Endothelial cell of umbilical vein (primary cell): ENCODE data around the gene MEGF11. TPM values are rescaled to one million over a fixed set of nuclear protein-coding genes. Genes with fewer than 3 reads are reported as not detected.
A peak's percentile ranks its signal among the peaks of the same experiment; 100 is the strongest.

Experiments
- BruUV-seq: library from RNA; stranded (reverse); fragments of 400-500 nt; replicated peaks from 2 replicates; lab custom pipeline; 2021; lab: Mats Ljungman, UMichigan
- CTCF ChIA-PET: fragments of 300-600, 350-600 bp; sonication (Branson Sonifier 250); formaldehyde crosslinking; loops from one replicate; lab custom pipeline; 2021; ENCODE audit warnings: antibody characterized with exemption, inconsistent platforms; lab: Charles Lee
- POLR2A ChIA-PET: fragments of 300-600, 350-600 bp; sonication (Branson Sonifier 250); formaldehyde crosslinking; loops from one replicate; lab custom pipeline; 2021; ENCODE audit warnings: antibody characterized with exemption, inconsistent platforms; lab: Charles Lee
- DNase-seq: peaks from one replicate; pipeline ENCODE4 v3.0.0-alpha.2; 2011; ENCODE audit warnings: low read depth, low spot score
- FAIRE-seq: peaks from 2 replicates; lab custom pipeline; 2011; peaks lifted over from hg19 to GRCh38; lab: Jason Lieb, UNC
- H2AFZ ChIP-seq: 2 replicates; pipeline ENCODE4 v1.6.0; 2012; ENCODE audit warnings: low read depth, low read length, control low read depth, inconsistent platforms
- H3K27ac ChIP-seq: 2 replicates; pipeline ENCODE4 v1.5.1; 2011; ENCODE audit warnings: low read depth, mild to moderate bottlenecking, control low read depth, low read length, moderate library complexity; ENCODE audit not compliant: insufficient read depth
- H3K27me3 ChIP-seq, 2 experiments: 2 replicates each; pipeline versions ENCODE4 v1.6.0 to v1.6.1; 2011; ENCODE audit warnings: low read length in 2 of 2, mixed read lengths in 1 of 2; ENCODE audit not compliant: control insufficient read depth in 2 of 2, insufficient read depth in 2 of 2
- H3K36me3 ChIP-seq, 2 experiments: 2 replicates in 1 of 2; 3 replicates in 1 of 2; pipeline ENCODE4 v1.5.1; 2011; ENCODE audit warnings: low read length in 2 of 2, mild to moderate bottlenecking in 1 of 2, moderate library complexity in 1 of 2; ENCODE audit not compliant: control insufficient read depth in 2 of 2, insufficient read depth in 2 of 2; ENCODE audit errors: extremely low read depth in 1 of 2
- H3K4me1 ChIP-seq: 3 replicates; pipeline ENCODE4 v1.5.1; 2011; ENCODE audit warnings: mild to moderate bottlenecking, low read length; ENCODE audit not compliant: control insufficient read depth, insufficient read depth; ENCODE audit errors: extremely low read depth
- H3K4me2 ChIP-seq: 2 replicates; pipeline ENCODE4 v1.6.1; 2011; ENCODE audit warnings: low read length, control low read depth, mixed read lengths; ENCODE audit not compliant: insufficient read depth
- H3K4me3 ChIP-seq, 3 experiments: fragments of 200-600 bp in 1 of 3; sonication (generic), shearing (Covaris generic) in 1 of 3; replicated peaks in 1 of 3; 2 replicates each; pipeline ENCODE4 v1.5.1; 2011 to 2016; ENCODE audit warnings: control low read depth in 3 of 3, low read length in 3 of 3, mild to moderate bottlenecking in 2 of 3, inconsistent platforms in 1 of 3, low read depth in 1 of 3, moderate library complexity in 1 of 3; ENCODE audit not compliant: insufficient read depth in 1 of 3
- H3K79me2 ChIP-seq: 2 replicates; pipeline ENCODE4 v1.6.0; 2012; ENCODE audit warnings: low read length, inconsistent platforms; ENCODE audit not compliant: control insufficient read depth, insufficient read depth
- H3K9ac ChIP-seq: replicated peaks from 2 replicates; pipeline ENCODE3; 2011; ENCODE audit warnings: low read length, control low read depth; ENCODE audit not compliant: insufficient read depth; ENCODE audit errors: extremely low read depth
- H3K9me1 ChIP-seq: replicated peaks from 3 replicates; pipeline ENCODE4 v1.6.0; 2011; ENCODE audit warnings: mild to moderate bottlenecking, low read length; ENCODE audit not compliant: control insufficient read depth, insufficient read depth; ENCODE audit errors: extremely low read depth
- H3K9me3 ChIP-seq: replicated peaks from 2 replicates; pipeline ENCODE4 v1.5.1; 2012; ENCODE audit warnings: low read length, inconsistent platforms; ENCODE audit not compliant: control insufficient read depth, insufficient read depth
- H4K20me1 ChIP-seq: replicated peaks from 2 replicates; pipeline ENCODE3; 2011; ENCODE audit warnings: mild to moderate bottlenecking, low read length; ENCODE audit not compliant: control insufficient read depth, insufficient read depth; ENCODE audit errors: extremely low read depth
- CTCF ChIP-seq, 2 donors: IDR thresholded peaks; 1 replicate in 1 of 2; 2 replicates in 1 of 2; pipeline ENCODE4 v1.5.1; 2011; ENCODE audit warnings: low read length in 2 of 2, mild to moderate bottlenecking in 2 of 2, moderate library complexity in 2 of 2, control low read depth in 1 of 2, inconsistent platforms in 1 of 2, low read depth in 1 of 2; ENCODE audit not compliant: insufficient read depth in 1 of 2; ENCODE audit errors: extremely low read depth in 1 of 2
- EZH2 ChIP-seq: IDR thresholded peaks from 2 replicates; pipeline ENCODE4 v1.6.1; 2012; ENCODE audit warnings: borderline replicate concordance, low read depth, mild to moderate bottlenecking, moderate library complexity, low read length, inconsistent platforms; ENCODE audit not compliant: severe bottlenecking
- FOS ChIP-seq: IDR thresholded peaks from 2 replicates; pipeline ENCODE4 v1.6.1; 2011; ENCODE audit warnings: mild to moderate bottlenecking, low read length, moderate library complexity, borderline replicate concordance; ENCODE audit not compliant: insufficient read depth
- GATA2 ChIP-seq: IDR thresholded peaks from 2 replicates; pipeline ENCODE4 v1.7.0; 2011; ENCODE audit warnings: low read depth, mild to moderate bottlenecking, moderate library complexity, mixed read lengths, low read length; ENCODE audit not compliant: insufficient read length, insufficient read depth
- MAX ChIP-seq: IDR thresholded peaks from 2 replicates; pipeline ENCODE4 v1.6.1; 2011; ENCODE audit not compliant: insufficient read depth, insufficient read length
- dilution Hi-C: fragments of 300-500 bp; cut with MboI; formaldehyde crosslinking; loops from one replicate; pipeline ENCODE4 v1.15.0; 2019; ENCODE audit warnings: low sequenced_read_pairs; ENCODE audit not compliant: extremely low pct_ligation_motif_present
- intact Hi-C: fragments of 100-400 bp; cut with micrococcal nuclease; formaldehyde crosslinking; loops from one replicate; pipeline ENCODE4 v1.10.0; 2022
- polyA plus RNA-seq, 4 experiments: library from polyadenylated mRNA; depleted of rRNA in 3 of 4; stranded (reverse) in 3 of 4; unstranded in 1 of 4; fragments of >200 nt; gene quantifications; 2 replicates each; pipeline versions ENCODE4 v1.2.1 to v1.2.3, GENCODE V29; 2011 to 2012; ENCODE audit warnings: missing spikeins in 1 of 4
- total RNA-seq: library from RNA; stranded (reverse); gene quantifications from 2 replicates; pipeline ENCODE4 v1.2.3, GENCODE V29; 2021

MEGF11 gene
- total and polyA plus RNA-seq, 2 donors (not counting 3 experiments of a cell fraction or from before 2014, with no cell fraction given): not detected

- ChIA-PET POLR2A (no interaction called here), CTCF (interaction anchor here (1.9 kb wide), 2 partner anchors 8 to 516 kb away, joined by 4 to 6 read pairs; no protein-coding TSS in a partner anchor)
- Histone ChIP-seq H3K27ac (no peak overlapping the region), H3K4me3 (no peak overlapping the region), H3K36me3 (no peaks in the 10 kb centered on the region), H3K27me3 (peaks cover 25 to 38% of the 10 kb centered on the region in 2 experiments), H2AFZ (no peak overlapping the region), H3K4me1 (no peaks in the 10 kb centered on the region), H3K9me3 (no peaks in the 10 kb centered on the region), H3K9ac (no peak overlapping the region), H3K79me2 (no peaks in the 10 kb centered on the region), H3K9me1 (no peaks in the 10 kb centered on the region), H3K4me2 (no peak overlapping the region), H4K20me1 (no peaks in the 10 kb centered on the region)
- intact Hi-C loops (loop anchor here (10.0 kb wide), 1 partner anchor 512 kb away; the partner anchor contains the start of gene SNAPC5), dilution Hi-C loops (no loop called here)
- BruUV-seq: no TSS peak
- TF ChIP-seq EZH2 (peak; percentile 42), FOS (no peak), GATA2 (no peak)
- no peak for DNase-seq
- FAIRE-seq: no peak
Measured at GRCh38 chr15:65982627-65983322, 270.8 kb downstream of the MEGF11 start.

- Histone ChIP-seq H2AFZ (no peak overlapping the region), H3K9ac (no peak overlapping the region), H3K9me1 (no peaks in the 10 kb centered on the region), H3K36me3 (no peaks in the 10 kb centered on the region), H3K4me3 (no peak overlapping the region), H4K20me1 (no peaks in the 10 kb centered on the region), H3K4me2 (no peak overlapping the region), H3K4me1 (no peaks in the 10 kb centered on the region), H3K27ac (no peak overlapping the region), H3K79me2 (no peaks in the 10 kb centered on the region), H3K9me3 (no peaks in the 10 kb centered on the region), H3K27me3 (peaks cover 25 to 37% of the 10 kb centered on the region in 2 experiments)
- ChIA-PET POLR2A (no interaction called here), CTCF (interaction anchor here (1.9 kb wide), 2 partner anchors 9 to 517 kb away, joined by 4 to 6 read pairs; no protein-coding TSS in a partner anchor)
- FAIRE-seq: no peak
- dilution Hi-C loops: no loop called here
- no TSS peak for BruUV-seq
- TF ChIP-seq EZH2 (peak; percentile 57), CTCF (IDR thresholded peaks at IDR 0.05; ENCODE audit: extremely low read depth in 1 of 2, insufficient read depth in 1 of 2, low read depth in 1 of 2, low read length in 2 of 2) (peak in 1 of 2 donors; percentile 20), MAX (no peak)
- intact Hi-C loops: loop anchor here (1.0 to 10.0 kb wide), 3 partner anchors 209 to 513 kb away; partner anchors contain the start of gene SNAPC5
- no peak for DNase-seq
Measured at GRCh38 chr15:65981837-65982626, 271.5 kb downstream of the MEGF11 start.
